OCI-LY3 (cell line): ENCODE results near the gene LSM7.

Experiments used
- H2AFZ ChIP-seq: fragments of 200-600, 300-600 bp; shearing (Covaris generic); 2 replicates; pipeline ENCODE4 v1.6.0; 2014; ENCODE audit warnings: antibody characterized with exemption, low read depth, low read length
- H3K27ac ChIP-seq: fragments of 200-600, 300-600 bp; sonication (generic); 2 replicates; pipeline ENCODE4 v1.5.1; 2014; ENCODE audit warnings: mild to moderate bottlenecking, low read length, moderate library complexity, mixed read lengths
- H3K27me3 ChIP-seq: fragments of 200-600, 300-600 bp; sonication (generic); 2 replicates; pipeline ENCODE4 v1.6.1; 2014; ENCODE audit warnings: low read depth, low read length, mixed read lengths
- H3K36me3 ChIP-seq: fragments of 200-600, 300-600 bp; sonication (generic); replicated peaks from 2 replicates; pipeline ENCODE3; 2014; ENCODE audit warnings: low read depth, low read length, mixed read lengths
- H3K4me1 ChIP-seq: fragments of 300-600, 200-600 bp; sonication (generic); 2 replicates; pipeline ENCODE4 v1.6.1; 2014; ENCODE audit warnings: low read length, mixed read lengths
- H3K4me2 ChIP-seq: fragments of 200-600, 300-600 bp; sonication (generic); 2 replicates; pipeline ENCODE4 v1.6.1; 2014; ENCODE audit warnings: low read length, mixed read lengths
- H3K4me3 ChIP-seq: fragments of 300-600, 200-600 bp; sonication (generic); 2 replicates; pipeline ENCODE4 v1.5.1; 2014; ENCODE audit warnings: antibody characterized with exemption, mild to moderate bottlenecking, low read length, moderate library complexity
- H3K79me2 ChIP-seq: fragments of 300-600, 200-600 bp; shearing (Covaris generic); 2 replicates; pipeline ENCODE4 v1.6.1; 2014; ENCODE audit warnings: mild to moderate bottlenecking, low read length, mixed read lengths
- H3K9ac ChIP-seq: fragments of 300-600, 200-600 bp; shearing (Covaris generic); 2 replicates; pipeline ENCODE4 v1.6.0; 2014; ENCODE audit warnings: mild to moderate bottlenecking, low read length, moderate library complexity
- H3K9me3 ChIP-seq: fragments of 200-600, 300-600 bp; shearing (Covaris generic); 2 replicates; pipeline ENCODE4 v1.6.1; 2014; ENCODE audit warnings: low read length, mixed read lengths; ENCODE audit not compliant: insufficient read depth
- H4K20me1 ChIP-seq: fragments of 200-600, 300-600 bp; sonication (generic); 2 replicates; pipeline ENCODE4 v1.6.1; 2016; ENCODE audit warnings: low read length, mixed read lengths; ENCODE audit not compliant: insufficient read depth
- CTCF ChIP-seq: fragments of 200-600, 300-600 bp; sonication (generic); IDR thresholded peaks from 2 replicates; pipeline ENCODE4 v1.5.1; 2014; ENCODE audit warnings: antibody characterized with exemption, low read length, low read depth
- EZH2phosphoT487 ChIP-seq: fragments of 200-600 bp; shearing (Covaris generic); IDR thresholded peaks from 2 replicates; pipeline ENCODE4 v1.6.1; 2018; ENCODE audit warnings: antibody characterized with exemption, mixed run types, low read depth

Gene LSM7

GRCh38 chr19:2360833-2361232 lies 32.4 kb upstream of the LSM7 start:
- peaks cover 3% of the 10 kb centered on the region; the same call in 1 of the 2 replicates for H3K9me3 ChIP-seq
- H3K36me3 ChIP-seq: no peaks in the 10 kb centered on the region
- no peak overlapping the region for H3K27ac ChIP-seq
- no peaks in the 10 kb centered on the region for H3K4me1 ChIP-seq
- H3K4me3 ChIP-seq: no peak overlapping the region
- H4K20me1 ChIP-seq: no peaks in the 10 kb centered on the region
- H3K4me2 ChIP-seq: no peak overlapping the region
- H2AFZ ChIP-seq: no peak overlapping the region
- H3K79me2 ChIP-seq: no peaks in the 10 kb centered on the region
- no peak for TF ChIP-seq EZH2phosphoT487
- no peak overlapping the region for H3K9ac ChIP-seq
- H3K27me3 ChIP-seq: 0 out of 2 replicates have a peak, but pooled peaks cover 4% of the 10 kb centered on the region

GRCh38 chr19:2359992-2360685 lies 31.8 kb upstream of the LSM7 start, which contains the start of gene TMPRSS9:
Gene TMPRSS9 (plus strand): TSS chr19:2360265. CDS start chr19:2389786, 29,521 bp downstream.
- Histone ChIP-seq H3K4me1 (no peaks in the 10 kb centered on the region), H3K36me3 (no peaks in the 10 kb centered on the region), H3K27ac (no peak within 1 kb of the TSS), H3K4me2 (no peak within 1 kb of the TSS), H2AFZ (no peak within 1 kb of the TSS), H3K79me2 (no peaks in the 10 kb centered on the region), H3K4me3 (no peak within 1 kb of the TSS), H3K9me3 (peaks cover 3% of the 10 kb centered on the region; the same call in 1 of the 2 replicates), H3K9ac (no peak within 1 kb of the TSS), H4K20me1 (no peaks in the 10 kb centered on the region), H3K27me3 (0 out of 2 replicates have a peak, but pooled peaks cover 2% of the 10 kb centered on the region)
- TF ChIP-seq EZH2phosphoT487: no peak
- no peak for TF ChIP-seq CTCF

GRCh38 chr19:2358548-2359173 lies 30.3 kb upstream of the LSM7 start:
- TF ChIP-seq EZH2phosphoT487: no peak
- TF ChIP-seq CTCF: no peak
- H3K9ac ChIP-seq: no peak overlapping the region
- no peaks in the 10 kb centered on the region for H3K4me1 ChIP-seq
- no peaks in the 10 kb centered on the region for H3K79me2 ChIP-seq
- H3K27ac ChIP-seq: no peak overlapping the region
- H2AFZ ChIP-seq: no peak overlapping the region
- no peak overlapping the region for H3K4me2 ChIP-seq
- H3K9me3 ChIP-seq: peaks cover 3% of the 10 kb centered on the region; the same call in 1 of the 2 replicates
- no peaks in the 10 kb centered on the region for H3K27me3 ChIP-seq
- H3K36me3 ChIP-seq: peaks cover 5% of the 10 kb centered on the region
- no peak overlapping the region for H3K4me3 ChIP-seq
- no peaks in the 10 kb centered on the region for H4K20me1 ChIP-seq

- H4K20me1 ChIP-seq: no peaks in the 10 kb centered on the region
- TF ChIP-seq CTCF: no peak
- TF ChIP-seq EZH2phosphoT487: no peak
- no peaks in the 10 kb centered on the region for H3K79me2 ChIP-seq
- H2AFZ ChIP-seq: no peak overlapping the region
- no peak overlapping the region for H3K9ac ChIP-seq
- H3K4me2 ChIP-seq: no peak overlapping the region
- no peaks in the 10 kb centered on the region for H3K27me3 ChIP-seq
- H3K9me3 ChIP-seq: peaks cover 3% of the 10 kb centered on the region; the same call in 1 of the 2 replicates
- H3K27ac ChIP-seq: no peak overlapping the region
- no peaks in the 10 kb centered on the region for H3K4me1 ChIP-seq
- peaks cover 8% of the 10 kb centered on the region for H3K36me3 ChIP-seq
- no peak overlapping the region for H3K4me3 ChIP-seq
These were observed 29.2 kb upstream of the LSM7 start for GRCh38 chr19:2357279-2358206.
